ENCODE measurements around the gene PRSS2. TPM values are rescaled to one million over a fixed set of nuclear protein-coding genes. Genes with fewer than 3 reads are reported as not detected.

The PRSS2 gene
- polyA plus RNA-seq, 1 of the 3 experiments (the other 2 are of a cell fraction): not detected

DNA sequence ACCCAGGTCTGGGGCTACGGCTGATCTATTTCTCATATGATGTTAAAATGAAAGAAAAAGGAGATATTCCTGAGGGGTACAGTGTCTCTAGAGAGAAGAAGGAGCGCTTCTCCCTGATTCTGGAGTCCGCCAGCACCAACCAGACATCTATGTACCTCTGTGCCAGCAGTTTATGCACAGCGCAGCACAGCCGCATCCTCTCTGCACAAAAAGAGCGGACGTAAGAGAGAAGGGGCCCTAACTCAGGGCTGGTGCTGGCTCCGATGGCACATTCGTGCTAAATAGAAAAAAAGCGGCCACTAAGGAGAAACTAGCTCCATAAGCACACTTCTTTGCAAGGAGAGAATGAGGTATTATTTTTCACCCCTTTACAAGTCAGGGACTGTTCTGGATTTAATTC, 49.8 kb upstream of the PRSS2 start:
- H3K9ac ChIP-seq: no peak overlapping the region
- H3K4me1 ChIP-seq (ENCODE audit: control insufficient read depth in 1 of 2, insufficient read depth in 2 of 2, low read depth in 1 of 2, low read length in 1 of 2): peaks cover 0 to 5% of the 10 kb centered on the region in 2 experiments; a peak in 1 of 4 replicates
- H2AFZ ChIP-seq (ENCODE audit: low read depth): no peak overlapping the region
- TF ChIP-seq MEF2A (IDR thresholded peaks at IDR 0.05; ENCODE audit: borderline replicate concordance, low read depth) (no peak), EP300 (IDR thresholded peaks at IDR 0.05; ENCODE audit: borderline replicate concordance in 1 of 2, low read depth in 1 of 2, low read length in 1 of 2) (no peak), RXRA (IDR thresholded peaks at IDR 0.05; ENCODE audit: borderline replicate concordance, low read depth) (no peak), NFIC (IDR thresholded peaks at IDR 0.05; ENCODE audit: borderline replicate concordance) (no peak), GATA2 (CRISPR knock-in tag; IDR thresholded peaks at IDR 0.05) (no peak), SMC3 (IDR thresholded peaks at IDR 0.05; ENCODE audit: low read depth, low read length) (no peak), TEAD4 (IDR thresholded peaks at IDR 0.05; ENCODE audit: borderline replicate concordance, insufficient read depth) (no peak), TCF12 (IDR thresholded peaks at IDR 0.05) (no peak), MXI1 (IDR thresholded peaks at IDR 0.05; ENCODE audit: low read depth, low read length) (no peak), FOXJ3 (CRISPR knock-in tag; IDR thresholded peaks at IDR 0.05) (no peak), JUND (IDR thresholded peaks at IDR 0.05) (no peak), RFX5 (IDR thresholded peaks at IDR 0.05; ENCODE audit: low read length) (no peak), NRF1 (IDR thresholded peaks at IDR 0.05; ENCODE audit: low read depth, low read length) (no peak), ELF1 (IDR thresholded peaks at IDR 0.05) (no peak)
- TF ChIP-seq, protein P1, sequence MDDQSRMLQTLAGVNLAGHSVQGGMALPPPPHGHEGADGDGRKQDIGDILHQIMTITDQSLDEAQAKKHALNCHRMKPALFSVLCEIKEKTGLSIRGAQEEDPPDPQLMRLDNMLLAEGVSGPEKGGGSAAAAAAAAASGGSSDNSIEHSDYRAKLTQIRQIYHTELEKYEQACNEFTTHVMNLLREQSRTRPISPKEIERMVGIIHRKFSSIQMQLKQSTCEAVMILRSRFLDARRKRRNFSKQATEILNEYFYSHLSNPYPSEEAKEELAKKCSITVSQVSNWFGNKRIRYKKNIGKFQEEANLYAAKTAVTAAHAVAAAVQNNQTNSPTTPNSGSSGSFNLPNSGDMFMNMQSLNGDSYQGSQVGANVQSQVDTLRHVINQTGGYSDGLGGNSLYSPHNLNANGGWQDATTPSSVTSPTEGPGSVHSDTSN (IDR thresholded peaks at IDR 0.05): no peak
- TF ChIP-seq, protein P2, sequence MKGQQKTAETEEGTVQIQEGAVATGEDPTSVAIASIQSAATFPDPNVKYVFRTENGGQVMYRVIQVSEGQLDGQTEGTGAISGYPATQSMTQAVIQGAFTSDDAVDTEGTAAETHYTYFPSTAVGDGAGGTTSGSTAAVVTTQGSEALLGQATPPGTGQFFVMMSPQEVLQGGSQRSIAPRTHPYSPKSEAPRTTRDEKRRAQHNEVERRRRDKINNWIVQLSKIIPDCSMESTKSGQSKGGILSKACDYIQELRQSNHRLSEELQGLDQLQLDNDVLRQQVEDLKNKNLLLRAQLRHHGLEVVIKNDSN (IDR thresholded peaks at IDR 0.05; ENCODE audit: borderline replicate concordance, low read depth): no peak
- TF ChIP-seq, protein P3, sequence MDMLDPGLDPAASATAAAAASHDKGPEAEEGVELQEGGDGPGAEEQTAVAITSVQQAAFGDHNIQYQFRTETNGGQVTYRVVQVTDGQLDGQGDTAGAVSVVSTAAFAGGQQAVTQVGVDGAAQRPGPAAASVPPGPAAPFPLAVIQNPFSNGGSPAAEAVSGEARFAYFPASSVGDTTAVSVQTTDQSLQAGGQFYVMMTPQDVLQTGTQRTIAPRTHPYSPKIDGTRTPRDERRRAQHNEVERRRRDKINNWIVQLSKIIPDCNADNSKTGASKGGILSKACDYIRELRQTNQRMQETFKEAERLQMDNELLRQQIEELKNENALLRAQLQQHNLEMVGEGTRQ (IDR thresholded peaks at IDR 0.05; ENCODE audit: borderline replicate concordance, low read depth, low read length): no peak
- TF ChIP-seq, protein P4, sequence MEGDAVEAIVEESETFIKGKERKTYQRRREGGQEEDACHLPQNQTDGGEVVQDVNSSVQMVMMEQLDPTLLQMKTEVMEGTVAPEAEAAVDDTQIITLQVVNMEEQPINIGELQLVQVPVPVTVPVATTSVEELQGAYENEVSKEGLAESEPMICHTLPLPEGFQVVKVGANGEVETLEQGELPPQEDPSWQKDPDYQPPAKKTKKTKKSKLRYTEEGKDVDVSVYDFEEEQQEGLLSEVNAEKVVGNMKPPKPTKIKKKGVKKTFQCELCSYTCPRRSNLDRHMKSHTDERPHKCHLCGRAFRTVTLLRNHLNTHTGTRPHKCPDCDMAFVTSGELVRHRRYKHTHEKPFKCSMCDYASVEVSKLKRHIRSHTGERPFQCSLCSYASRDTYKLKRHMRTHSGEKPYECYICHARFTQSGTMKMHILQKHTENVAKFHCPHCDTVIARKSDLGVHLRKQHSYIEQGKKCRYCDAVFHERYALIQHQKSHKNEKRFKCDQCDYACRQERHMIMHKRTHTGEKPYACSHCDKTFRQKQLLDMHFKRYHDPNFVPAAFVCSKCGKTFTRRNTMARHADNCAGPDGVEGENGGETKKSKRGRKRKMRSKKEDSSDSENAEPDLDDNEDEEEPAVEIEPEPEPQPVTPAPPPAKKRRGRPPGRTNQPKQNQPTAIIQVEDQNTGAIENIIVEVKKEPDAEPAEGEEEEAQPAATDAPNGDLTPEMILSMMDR (IDR thresholded peaks at IDR 0.05): no peak
- peaks cover under 1% of the 10 kb centered on the region; the same call in 1 of the 2 replicates for H3K27me3 ChIP-seq (ENCODE audit: insufficient read depth)
- H3K79me2 ChIP-seq (ENCODE audit: insufficient read depth): no peaks in the 10 kb centered on the region
- WGBS (ENCODE audit: low lambda C conversion rate): 71% methylated on average over 10 of the region's 10 CpGs
- H3K4me2 ChIP-seq: no peak overlapping the region
- H3K27ac ChIP-seq (ENCODE audit: low read depth in 2 of 2, low read length in 1 of 2): no peak overlapping the region
- CTCF ChIA-PET: interaction anchor here (1.0 to 1.9 kb wide), 2 partner anchors 9 to 14 kb away, joined by 3 to 10 read pairs; no protein-coding TSS in a partner anchor
- H4K20me1 ChIP-seq (ENCODE audit: insufficient read depth): no peaks in the 10 kb centered on the region; the same call in 1 of the 2 replicates
- POLR2A ChIA-PET: no interaction called here
- no peak overlapping the region for H3K4me3 ChIP-seq (ENCODE audit: low read depth in 2 of 2, low read length in 1 of 2)
- H3K9me2 ChIP-seq: no peaks in the 10 kb centered on the region
- no peaks in the 10 kb centered on the region for H3K36me3 ChIP-seq (replicated peaks in 1 of 2; ENCODE audit: control insufficient read depth in 1 of 2, insufficient read depth in 2 of 2, low read length in 1 of 2)
- DNase-seq: no peak
- no peaks in the 10 kb centered on the region for H3K9me3 ChIP-seq
- H3F3A ChIP-seq (replicated peaks; ENCODE audit: insufficient read depth): no peaks in the 10 kb centered on the region
